Vagina (tissue), 2 donors: ENCODE data around the gene MAML2. TPM values are rescaled to one million over a fixed set of nuclear protein-coding genes. Genes with fewer than 3 reads are reported as not detected.

Source experiments
- DNase-seq, 2 donors: peaks; one replicate each; pipeline ENCODE4 v3.0.0-alpha.2; 2017; ENCODE audit errors: extremely low spot score in 2 of 2
- H3K27ac ChIP-seq: fragments of 200-600 bp; sonication (generic); one replicate; pipeline ENCODE4 v1.5.1; 2019
- H3K27me3 ChIP-seq: fragments of 200-600 bp; sonication (generic); one replicate; pipeline ENCODE4 v1.5.1; 2019
- H3K36me3 ChIP-seq, 2 donors: fragments of 200-600 bp; sonication (generic); one replicate each; pipeline ENCODE4 v1.5.1; 2017 to 2019
- H3K4me1 ChIP-seq: fragments of 200-600 bp; sonication (generic); one replicate; pipeline ENCODE4 v1.5.1; 2019
- H3K4me3 ChIP-seq, 2 donors: fragments of 200-600 bp; sonication (generic); 1 replicate in 1 of 2; 2 replicates in 1 of 2; pipeline ENCODE4 v1.5.1; 2016 to 2019
- H3K9me3 ChIP-seq: fragments of 200-600 bp; sonication (generic); one replicate; pipeline ENCODE4 v1.5.1; 2019
- CTCF ChIP-seq, 3 experiments: fragments of 450-650 bp in 2 of 3; fragments of 200-600 bp in 1 of 3; sonication (generic) in 1 of 3; IDR thresholded peaks; one replicate each; pipeline ENCODE4 v1.5.1; 2017 to 2019; ENCODE audit warnings: antibody characterized with exemption in 3 of 3, mild to moderate bottlenecking in 2 of 3, moderate library complexity in 2 of 3
- POLR2A ChIP-seq, 2 donors: fragments of 450-650 bp; IDR thresholded peaks; one replicate each; pipeline ENCODE4 v1.6.1; 2017; ENCODE audit warnings: antibody characterized with exemption in 2 of 2, mild to moderate bottlenecking in 2 of 2, moderate library complexity in 2 of 2
- POLR2AphosphoS5 ChIP-seq, 2 donors: sonication (generic); formaldehyde crosslinking; IDR thresholded peaks; one replicate each; pipeline ENCODE4 v1.9.0; 2017; ENCODE audit warnings: antibody characterized with exemption in 2 of 2, mild to moderate bottlenecking in 2 of 2, low read depth in 1 of 2; ENCODE audit not compliant: insufficient read depth in 1 of 2
- intact Hi-C: fragments of 100-400 bp; cut with DNase I; formaldehyde crosslinking; loops from one replicate; pipeline ENCODE4 v1.15.1; 2023
- total RNA-seq: library from RNA; depleted of rRNA; stranded (reverse); fragments of >200 nt; gene quantifications from one replicate; pipeline ENCODE4 v1.2.3, GENCODE V29; 2016

MAML2 gene
- total RNA-seq, 1 donor from 2014 or later = 36.3 TPM

GRCh38 chr11:96315476-96315875, 27.5 kb downstream of the MAML2 start:
- TF ChIP-seq POLR2A (IDR thresholded peaks at IDR 0.05) = no peak

GRCh38 chr11:96314326-96315020, 28.5 kb downstream of the MAML2 start:
- no peaks in the 10 kb centered on the region for H3K27me3 ChIP-seq
- H3K27ac ChIP-seq = peak overlapping the region; percentile 64
- no peaks in the 10 kb centered on the region for H3K9me3 ChIP-seq
- H3K4me3 ChIP-seq = no peak overlapping the region
- no peak for DNase-seq
- intact Hi-C loops = no loop called here
- TF ChIP-seq POLR2AphosphoS5 (IDR thresholded peaks at IDR 0.05; ENCODE audit: insufficient read depth in 1 of 2, low read depth in 1 of 2) (no peak), CTCF (IDR thresholded peaks at IDR 0.05) (no peak), POLR2A (IDR thresholded peaks at IDR 0.05) (no peak)
- peaks cover 87% of the 10 kb centered on the region for H3K4me1 ChIP-seq
- no peaks in the 10 kb centered on the region for H3K36me3 ChIP-seq

More at GRCh38 chr11:96315476-96315875, 27.5 kb downstream of the MAML2 start:
- no peaks in the 10 kb centered on the region for H3K9me3 ChIP-seq
- peaks cover 87% of the 10 kb centered on the region for H3K4me1 ChIP-seq
- intact Hi-C loops = no loop called here
- no peak overlapping the region for H3K4me3 ChIP-seq
- no peaks in the 10 kb centered on the region for H3K36me3 ChIP-seq
- no peak overlapping the region for H3K27ac ChIP-seq
- no peak for DNase-seq
- H3K27me3 ChIP-seq = no peaks in the 10 kb centered on the region

- DNase-seq = no peak
- Histone ChIP-seq H3K27me3 (no peaks in the 10 kb centered on the region), H3K27ac (no peak overlapping the region), H3K9me3 (no peaks in the 10 kb centered on the region), H3K36me3 (no peaks in the 10 kb centered on the region), H3K4me1 (peaks cover 88% of the 10 kb centered on the region), H3K4me3 (no peak overlapping the region)
- no peak for TF ChIP-seq CTCF (IDR thresholded peaks at IDR 0.05)
- intact Hi-C loops = no loop called here
These were observed 29.8 kb downstream of the MAML2 start for GRCh38 chr11:96313163-96313562.

- no peak for DNase-seq
- H3K4me3 ChIP-seq = no peak overlapping the region
- peaks cover 86% of the 10 kb centered on the region for H3K4me1 ChIP-seq
- intact Hi-C loops = no loop called here
- TF ChIP-seq CTCF (IDR thresholded peaks at IDR 0.05) = no peak
- TF ChIP-seq POLR2A (IDR thresholded peaks at IDR 0.05) = no peak
- TF ChIP-seq POLR2AphosphoS5 (IDR thresholded peaks at IDR 0.05; ENCODE audit: insufficient read depth in 1 of 2, low read depth in 1 of 2) = peak in 1 of 2 donors; percentile 71
- H3K9me3 ChIP-seq = no peaks in the 10 kb centered on the region
- H3K27ac ChIP-seq = peak overlapping the region; percentile 53
- H3K27me3 ChIP-seq = no peaks in the 10 kb centered on the region
- no peaks in the 10 kb centered on the region for H3K36me3 ChIP-seq
These were observed 31.9 kb downstream of the MAML2 start for GRCh38 chr11:96311120-96311568.

- peaks cover 85% of the 10 kb centered on the region for H3K4me1 ChIP-seq
- intact Hi-C loops = no loop called here
- no peak overlapping the region for H3K4me3 ChIP-seq
- H3K36me3 ChIP-seq = no peaks in the 10 kb centered on the region
- H3K27me3 ChIP-seq = no peaks in the 10 kb centered on the region
- no peak for DNase-seq
- H3K9me3 ChIP-seq = no peaks in the 10 kb centered on the region
- no peak for TF ChIP-seq POLR2AphosphoS5 (IDR thresholded peaks at IDR 0.05; ENCODE audit: insufficient read depth in 1 of 2, low read depth in 1 of 2)
- no peak for TF ChIP-seq POLR2A (IDR thresholded peaks at IDR 0.05)
- TF ChIP-seq CTCF (IDR thresholded peaks at IDR 0.05) = no peak
- H3K27ac ChIP-seq = no peak overlapping the region
These were observed 32.8 kb downstream of the MAML2 start for GRCh38 chr11:96310236-96310635.
